22Rv1 (cell line): ENCODE measurements around the gene TCF25.

Experiments
- CTCF ChIP-seq: fragments of 450-650 bp; IDR thresholded peaks from 2 replicates; pipeline ENCODE4 v1.5.1; 2017; ENCODE audit warnings: mild to moderate bottlenecking
- ZFX ChIP-seq: fragments of 450-650 bp; IDR thresholded peaks from 2 replicates; pipeline ENCODE4 v1.6.1; 2017; ENCODE audit warnings: antibody characterized with exemption, borderline replicate concordance

DNA sequence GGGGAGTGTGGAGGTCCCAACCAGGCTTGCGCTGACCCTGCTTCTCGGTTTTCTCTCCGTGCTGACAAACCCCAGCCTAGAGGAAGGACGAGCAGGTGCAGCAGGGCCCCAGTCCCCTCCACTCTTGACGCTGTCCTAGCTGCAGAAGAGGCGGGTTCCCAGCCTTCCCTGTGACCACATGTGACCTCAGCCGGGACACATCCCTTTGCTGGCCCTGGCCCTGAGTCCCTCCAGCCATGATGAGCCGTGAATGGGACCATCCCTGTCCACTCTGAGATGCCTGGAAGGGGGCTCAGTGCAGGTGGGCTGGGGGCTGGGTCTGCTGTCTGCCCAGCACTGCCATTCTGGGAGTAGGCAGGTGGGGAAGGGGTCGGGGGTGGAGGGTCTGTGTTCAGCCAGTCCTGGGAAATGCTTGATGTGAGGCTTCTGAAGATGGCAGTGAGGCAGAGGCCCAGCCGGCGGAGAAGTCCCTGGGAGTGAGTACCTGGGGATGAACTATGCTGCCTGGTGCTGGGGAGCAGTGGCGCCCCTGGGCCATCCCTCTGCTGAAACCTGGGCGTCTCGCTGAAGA, 47.8 kb downstream of the TCF25 start:
- TF ChIP-seq CTCF = no peak
- no peak for TF ChIP-seq ZFX
